Spleen (tissue), 11 donors: ENCODE measurements around the gene THAP12. TPM values are rescaled to one million over a fixed set of nuclear protein-coding genes. Genes with fewer than 3 reads are reported as not detected.

Experiments used
- DNase-seq: peaks from one replicate; pipeline ENCODE4 v3.0.0-alpha.2; 2020
- H3K27ac ChIP-seq, 8 donors: fragments of 200-600 bp; sonication (generic) in 7 of 8; 1 replicate in 4 of 8; 2 replicates in 4 of 8; pipeline versions ENCODE4 v1.5.0 to v1.8.0; 2016 to 2021; ENCODE audit warnings: inconsistent platforms in 4 of 8, mild to moderate bottlenecking in 4 of 8, moderate library complexity in 1 of 8
- H3K27me3 ChIP-seq, 7 donors: fragments of 200-600 bp; sonication (generic) in 6 of 7; replicated peaks in 1 of 7; 1 replicate in 4 of 7; 2 replicates in 3 of 7; pipeline versions ENCODE4 v1.5.0 to v1.8.0; 2016 to 2021; ENCODE audit warnings: inconsistent platforms in 3 of 7, mild to moderate bottlenecking in 1 of 7
- H3K36me3 ChIP-seq, 6 donors: fragments of 200-600 bp; sonication (generic) in 5 of 6; 1 replicate in 4 of 6; 2 replicates in 2 of 6; pipeline versions ENCODE4 v1.5.0 to v1.8.0; 2016 to 2021; ENCODE audit warnings: inconsistent platforms in 2 of 6
- H3K4me1 ChIP-seq, 6 donors: fragments of 200-600 bp; sonication (generic) in 5 of 6; 1 replicate in 3 of 6; 2 replicates in 3 of 6; pipeline versions ENCODE4 v1.5.0 to v1.8.0; 2016 to 2021; ENCODE audit warnings: inconsistent platforms in 3 of 6
- H3K4me3 ChIP-seq, 8 donors: fragments of 200-600 bp; sonication (generic) in 7 of 8; 1 replicate in 4 of 8; 2 replicates in 4 of 8; pipeline versions ENCODE4 v1.5.0 to v1.8.0; 2016 to 2021; ENCODE audit warnings: inconsistent platforms in 4 of 8, mild to moderate bottlenecking in 4 of 8, moderate library complexity in 2 of 8
- H3K9me3 ChIP-seq, 8 donors: fragments of 200-600 bp; sonication (generic) in 7 of 8; 1 replicate in 4 of 8; 2 replicates in 4 of 8; pipeline versions ENCODE4 v1.5.0 to v1.8.0; 2016 to 2021; ENCODE audit warnings: inconsistent platforms in 4 of 8
- CTCF ChIP-seq, 11 experiments: fragments of 200-600 bp in 7 of 11; fragments of 450-650 bp in 4 of 11; sonication (generic) in 4 of 11; IDR thresholded peaks in 8 of 11; conservative IDR thresholded peaks in 3 of 11; 1 replicate in 7 of 11; 2 replicates in 4 of 11; pipeline versions ENCODE4 v1.4.0 to v1.8.0; 2016 to 2021; ENCODE audit warnings: antibody characterized with exemption in 11 of 11, inconsistent platforms in 4 of 11, mild to moderate bottlenecking in 1 of 11
- POLR2A ChIP-seq, 3 donors: fragments of 450-650 bp; IDR thresholded peaks; one replicate each; pipeline ENCODE4 v1.5.1; 2017; ENCODE audit warnings: antibody characterized with exemption in 3 of 3, mild to moderate bottlenecking in 1 of 3
- POLR2AphosphoS5 ChIP-seq, 3 donors: sonication (generic); formaldehyde crosslinking; IDR thresholded peaks; one replicate each; pipeline ENCODE4 v1.5.1; 2017; ENCODE audit warnings: antibody characterized with exemption in 3 of 3
- WGBS, 5 donors: extraction: QIAGEN DNeasy Blood & Tissue Kit in 3 of 5; methylation state at CpG; one replicate each; pipeline versions ENCODE4 v1.1.5 to v1.1.7; 2013 to 2018; 5-methylcytosine and 5-hydroxymethylcytosine counted together
- intact Hi-C: fragments of 100-400 bp; cut with DNase I; formaldehyde crosslinking; loops from one replicate; pipeline ENCODE4 v1.15.0; 2023; ENCODE audit warnings: low total_unique reads
- polyA plus RNA-seq, 3 donors: library from polyadenylated mRNA; stranded (reverse); fragments of 200-250 nt; gene quantifications; one replicate each; pipeline ENCODE4 v1.2.1, GENCODE V29; 2013
- total RNA-seq, 7 donors: library from RNA; depleted of rRNA in 3 of 7; stranded (reverse); fragments of >200 nt in 3 of 7; fragmentation: NEBNext Ultra II Directional in 4 of 7; extraction: Animal tissue kit (Norgen Biotek cat#: 25700) in 4 of 7; gene quantifications; one replicate each; pipeline versions ENCODE4 v1.1.0 to v1.2.1, GENCODE V29; 2016 to 2021
- donor health status: healthy with polysubstance abuse.
- donor health status: DM: no; HTN: no; CAD: no; lungs with moderate emphysema.
- donor health status: DM: no; HTN: no; CAD: no.
- donor health status: Bipolar disorder and iron deficiency.
- donor health status: healthy.
- donor health status: DM: no; HTN: no; CAD: no.
- donor health status: DM: yes; HTN: yes; CAD: no.

Gene THAP12
- total and polyA plus RNA-seq, 10 donors: 28.4 to 51.8 (median 39.6) TPM

- Histone ChIP-seq H3K9me3 (peaks cover 0 to 26% (median 20%) of the 10 kb centered on the region in 8 donors), H3K27me3 (no peaks in the 10 kb centered on the region), H3K36me3 (no peaks in the 10 kb centered on the region), H3K27ac (peak overlapping the region in 1 of 8 donors; percentile 30), H3K4me1 (peaks cover 0 to 15% (median 7%) of the 10 kb centered on the region in 6 donors), H3K4me3 (no peak overlapping the region)
- DNase-seq: no peak
- no peak for TF ChIP-seq POLR2AphosphoS5 (IDR thresholded peaks at IDR 0.05)
- no peak for TF ChIP-seq POLR2A (IDR thresholded peaks at IDR 0.05)
- no peak for TF ChIP-seq CTCF (IDR thresholded peaks at IDR 0.05 in 8 of 11, conservative IDR thresholded peaks at IDR 0.05 in 3 of 11)
- 64 to 76% (median 68%) methylated on average over 2 of the region's 2 CpGs for WGBS, 5 donors
- intact Hi-C loops: no loop called here
These were observed 44.3 kb downstream of the THAP12 start for GRCh38 chr11:76336597-76336996.

GRCh38 chr11:76335842-76336241 is 45.1 kb downstream of the THAP12 start:
- TF ChIP-seq POLR2A (IDR thresholded peaks at IDR 0.05) (no peak), POLR2AphosphoS5 (IDR thresholded peaks at IDR 0.05) (no peak), CTCF (IDR thresholded peaks at IDR 0.05 in 8 of 11, conservative IDR thresholded peaks at IDR 0.05 in 3 of 11) (no peak)
- Histone ChIP-seq H3K36me3 (no peaks in the 10 kb centered on the region), H3K27me3 (no peaks in the 10 kb centered on the region), H3K4me3 (no peak overlapping the region), H3K27ac (peak overlapping the region in 1 of 8 donors; percentile 30), H3K9me3 (peaks cover 0 to 26% (median 20%) of the 10 kb centered on the region in 8 donors), H3K4me1 (peaks cover 0 to 15% (median 7%) of the 10 kb centered on the region in 6 donors)
- no peak for DNase-seq
- intact Hi-C loops: no loop called here

- intact Hi-C loops: no loop called here
- no peak for DNase-seq
- 86 to 99% (median 94%) methylated on average over 5 of the region's 5 CpGs for WGBS, 5 donors
- TF ChIP-seq CTCF (IDR thresholded peaks at IDR 0.05 in 8 of 11, conservative IDR thresholded peaks at IDR 0.05 in 3 of 11): no peak
- no peak for TF ChIP-seq POLR2AphosphoS5 (IDR thresholded peaks at IDR 0.05)
- TF ChIP-seq POLR2A (IDR thresholded peaks at IDR 0.05): no peak
- Histone ChIP-seq H3K27me3 (no peaks in the 10 kb centered on the region), H3K9me3 (peaks cover 0 to 26% (median 20%) of the 10 kb centered on the region in 8 donors), H3K4me3 (no peak overlapping the region), H3K27ac (no peak overlapping the region), H3K4me1 (peaks cover 0 to 13% (median 7%) of the 10 kb centered on the region in 6 donors), H3K36me3 (no peaks in the 10 kb centered on the region)
These were observed 46.0 kb downstream of the THAP12 start for GRCh38 chr11:76334826-76335389.

- DNase-seq: no peak
These were observed 50.3 kb downstream of the THAP12 start for GRCh38 chr11:76330651-76331050.

More at GRCh38 chr11:76330651-76331050, 50.3 kb downstream of the THAP12 start:
- Histone ChIP-seq H3K27me3 (no peaks in the 10 kb centered on the region), H3K27ac (no peak overlapping the region), H3K9me3 (peaks cover 0 to 23% (median 17%) of the 10 kb centered on the region in 8 donors), H3K36me3 (no peaks in the 10 kb centered on the region), H3K4me1 (peaks cover 0 to 10% (median 0%) of the 10 kb centered on the region in 6 donors), H3K4me3 (no peak overlapping the region)
- WGBS, 5 donors: 91 to 99% (median 96%) methylated on average over 7 of the region's 7 CpGs
- TF ChIP-seq POLR2AphosphoS5 (IDR thresholded peaks at IDR 0.05): no peak
- TF ChIP-seq POLR2A (IDR thresholded peaks at IDR 0.05): no peak
- no peak for TF ChIP-seq CTCF (IDR thresholded peaks at IDR 0.05 in 8 of 11, conservative IDR thresholded peaks at IDR 0.05 in 3 of 11)
- intact Hi-C loops: no loop called here
